ENCODE data around the gene CPT1B. TPM values are rescaled to one million over a fixed set of nuclear protein-coding genes. Genes with fewer than 3 reads are reported as not detected.

Gene CPT1B
- total RNA-seq (2.6 and 4.8 TPM in 2 replicates), polyA plus RNA-seq (0.70 and 0.82 TPM in 2 replicates), polyA minus RNA-seq (ENCODE audit: low replicate concordance) (2.3 TPM in 1 of 2 replicates, not detected in the other)
- 0.91 and 1.2 TPM in 2 replicates for polyA plus RNA-seq (2012)

DNA sequence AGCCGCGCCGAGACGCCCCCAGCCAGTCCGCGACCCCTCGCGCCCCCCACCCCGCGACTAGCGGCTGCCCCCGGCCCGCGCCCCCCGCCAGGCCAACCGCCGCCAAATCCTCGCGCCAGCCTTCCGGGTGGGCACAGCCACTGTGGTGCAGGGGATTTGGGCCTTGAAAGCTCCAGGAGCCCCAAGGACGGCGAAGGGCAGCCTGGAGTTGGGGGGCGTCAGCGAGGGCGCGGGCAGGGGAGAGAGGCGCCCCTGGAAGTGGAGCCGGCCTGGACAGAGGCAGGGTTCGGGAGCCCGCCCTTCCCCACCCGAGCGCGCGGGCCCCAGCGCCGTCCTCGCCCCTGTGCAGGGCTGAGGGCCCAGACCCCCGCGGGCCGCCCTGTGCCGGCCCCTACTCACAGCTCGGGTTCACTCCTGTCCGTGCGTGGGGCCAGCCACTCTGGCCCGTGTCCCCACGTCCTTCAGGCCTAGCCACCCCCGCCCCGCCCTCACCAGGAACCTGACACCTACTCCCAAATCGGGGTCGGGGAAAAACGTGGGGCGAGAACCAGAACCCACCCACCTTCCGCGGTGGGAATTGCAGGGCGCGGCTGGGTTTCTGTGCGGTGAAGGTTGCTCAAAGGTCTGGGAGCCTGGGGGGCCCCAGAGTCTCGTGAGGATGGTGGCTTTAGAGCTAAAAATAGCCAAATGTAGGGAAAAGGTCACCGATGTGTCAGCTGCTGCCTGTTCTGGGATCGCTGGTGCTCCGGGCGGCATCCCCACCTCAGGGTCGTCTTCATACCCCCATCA, at the start of gene CPT1B:
Gene CPT1B, minus strand, starts transcription at position 441 of the 789 bp plus-strand sequence. CDS start 512 bp downstream, outside the sequence.
- Histone ChIP-seq H2AFZ (ENCODE audit: low read length) (no peak within 1 kb of the TSS), H3K27me3 (ENCODE audit: control insufficient read depth, insufficient read depth, low read length) (no peaks in the 10 kb centered on the region), H3K4me3 (replicated peaks in 1 of 4; ENCODE audit: control extremely low read depth in 1 of 4, insufficient read depth in 1 of 4, low read depth in 3 of 4, low read length in 4 of 4) (peak within 1 kb of the TSS in 1 of 4 experiments; percentile 17), H3K9ac (ENCODE audit: insufficient read depth, low read length) (no peak within 1 kb of the TSS), H3K27ac (ENCODE audit: insufficient read depth, low read length) (no peak within 1 kb of the TSS), H3K79me2 (ENCODE audit: control insufficient read depth, insufficient read depth, low read length) (peaks cover 2% of the 10 kb centered on the region), H3K4me1 (ENCODE audit: control insufficient read depth, extremely low read depth, insufficient read depth, low read length) (peaks cover 8% of the 10 kb centered on the region), H3K9me3 (ENCODE audit: control insufficient read depth, insufficient read depth, low read depth, low read length) (no peaks in the 10 kb centered on the region), H3K4me2 (ENCODE audit: extremely low read depth, insufficient read depth, low read length) (peak within 1 kb of the TSS; percentile 35), H4K20me1 (ENCODE audit: control insufficient read depth, extremely low read depth, insufficient read depth, low read length) (no peaks in the 10 kb centered on the region), H3K36me3 (ENCODE audit: control insufficient read depth, insufficient read depth, low read length) (no peaks in the 10 kb centered on the region)
- DNase-seq (ENCODE audit: low read depth in 2 of 2), result peak in 1 of 2 donors; percentile 55
- TF ChIP-seq, protein P1, sequence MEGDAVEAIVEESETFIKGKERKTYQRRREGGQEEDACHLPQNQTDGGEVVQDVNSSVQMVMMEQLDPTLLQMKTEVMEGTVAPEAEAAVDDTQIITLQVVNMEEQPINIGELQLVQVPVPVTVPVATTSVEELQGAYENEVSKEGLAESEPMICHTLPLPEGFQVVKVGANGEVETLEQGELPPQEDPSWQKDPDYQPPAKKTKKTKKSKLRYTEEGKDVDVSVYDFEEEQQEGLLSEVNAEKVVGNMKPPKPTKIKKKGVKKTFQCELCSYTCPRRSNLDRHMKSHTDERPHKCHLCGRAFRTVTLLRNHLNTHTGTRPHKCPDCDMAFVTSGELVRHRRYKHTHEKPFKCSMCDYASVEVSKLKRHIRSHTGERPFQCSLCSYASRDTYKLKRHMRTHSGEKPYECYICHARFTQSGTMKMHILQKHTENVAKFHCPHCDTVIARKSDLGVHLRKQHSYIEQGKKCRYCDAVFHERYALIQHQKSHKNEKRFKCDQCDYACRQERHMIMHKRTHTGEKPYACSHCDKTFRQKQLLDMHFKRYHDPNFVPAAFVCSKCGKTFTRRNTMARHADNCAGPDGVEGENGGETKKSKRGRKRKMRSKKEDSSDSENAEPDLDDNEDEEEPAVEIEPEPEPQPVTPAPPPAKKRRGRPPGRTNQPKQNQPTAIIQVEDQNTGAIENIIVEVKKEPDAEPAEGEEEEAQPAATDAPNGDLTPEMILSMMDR (conservative IDR thresholded peaks at IDR 0.05 in 1 of 2, IDR thresholded peaks at IDR 0.05 in 1 of 2; ENCODE audit: low read depth in 1 of 2, low read length in 2 of 2), result no peak
- TF ChIP-seq EZH2 (IDR thresholded peaks at IDR 0.05; ENCODE audit: low read length, missing control alignments), result no peak

DNA sequence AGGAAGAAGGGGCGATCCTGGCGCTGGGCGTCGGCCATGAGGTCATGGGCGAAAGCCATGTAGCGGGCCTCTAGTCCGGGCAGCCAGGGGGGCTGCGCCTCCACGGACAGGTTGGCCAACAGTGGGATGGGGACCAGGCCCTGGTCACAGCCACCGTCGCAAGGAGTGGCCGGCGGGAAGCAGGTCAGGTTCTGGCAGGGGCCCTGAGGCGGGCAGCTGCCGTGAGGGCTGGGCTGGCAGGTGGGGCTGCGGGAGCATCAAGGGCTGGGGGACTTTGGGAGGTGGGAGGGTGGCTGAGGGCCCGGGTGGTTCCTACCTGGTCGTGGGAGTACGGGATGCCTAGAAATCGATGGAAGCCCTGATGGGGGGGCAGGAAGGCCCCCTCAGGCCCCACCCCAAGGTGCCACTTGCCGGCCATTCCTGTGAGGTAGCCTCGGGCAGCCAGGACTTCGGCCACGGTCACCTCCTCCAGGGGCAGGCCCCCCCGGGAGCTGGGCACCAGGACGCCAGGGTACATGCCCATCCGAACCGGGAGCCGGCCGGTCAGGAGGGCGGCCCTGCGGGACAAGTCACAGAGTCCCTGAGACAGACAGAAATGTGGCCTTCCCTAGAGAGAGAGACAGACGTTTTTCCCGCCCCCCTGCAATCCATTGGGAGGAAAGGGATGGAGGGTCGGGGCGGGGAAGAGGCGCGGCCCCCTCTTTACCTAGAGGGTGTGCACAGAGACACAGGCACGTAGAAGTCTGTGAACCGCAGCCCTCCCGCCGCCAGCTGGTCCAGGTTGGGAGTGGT, 48.8 kb upstream of the CPT1B start:
- no peak for DNase-seq (ENCODE audit: low read depth in 2 of 2)
- peak overlapping the region; percentile 48 for H3K9ac ChIP-seq (ENCODE audit: insufficient read depth, low read length)
- TF ChIP-seq EZH2 (IDR thresholded peaks at IDR 0.05; ENCODE audit: low read length, missing control alignments), result no peak
- TF ChIP-seq, protein P1 (conservative IDR thresholded peaks at IDR 0.05 in 1 of 2, IDR thresholded peaks at IDR 0.05 in 1 of 2; ENCODE audit: low read depth in 1 of 2, low read length in 2 of 2), result no peak

DNA sequence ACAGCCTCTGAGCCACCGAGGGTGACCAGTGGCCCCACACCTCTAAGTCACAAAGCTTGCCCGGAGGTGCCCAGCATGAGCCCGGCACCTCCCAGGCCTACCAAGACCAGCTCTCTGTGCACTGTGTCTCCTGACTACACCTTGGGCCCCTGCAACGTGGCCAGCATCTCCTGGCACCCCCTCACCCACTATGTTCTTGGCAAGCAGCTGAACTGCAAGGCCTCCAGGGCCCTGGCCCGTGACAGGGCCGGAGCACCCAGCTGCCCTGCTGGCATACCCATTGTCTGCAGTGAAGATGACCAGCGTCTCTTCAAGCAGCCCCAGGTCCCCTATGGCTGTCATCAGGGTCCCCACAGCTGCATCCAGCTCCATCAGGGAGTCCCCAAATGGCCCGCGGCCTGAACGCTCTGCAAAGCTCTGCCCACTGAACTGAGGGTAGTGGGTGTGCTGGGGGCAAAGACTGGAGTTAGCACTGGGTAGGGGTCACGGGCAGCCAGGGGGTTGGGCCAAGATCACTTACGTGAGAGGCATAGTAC, 48.2 kb upstream of the CPT1B start:
- Histone ChIP-seq H3K4me3 (replicated peaks in 1 of 4; ENCODE audit: control extremely low read depth in 1 of 4, insufficient read depth in 1 of 4, low read depth in 3 of 4, low read length in 4 of 4) (no peak overlapping the region), H3K79me2 (ENCODE audit: control insufficient read depth, insufficient read depth, low read length) (no peaks in the 10 kb centered on the region), H3K9ac (ENCODE audit: insufficient read depth, low read length) (no peak overlapping the region), H3K9me3 (ENCODE audit: control insufficient read depth, insufficient read depth, low read depth, low read length) (no peaks in the 10 kb centered on the region), H3K36me3 (ENCODE audit: control insufficient read depth, insufficient read depth, low read length) (peaks cover 2% of the 10 kb centered on the region), H3K4me2 (ENCODE audit: extremely low read depth, insufficient read depth, low read length) (no peak overlapping the region), H3K4me1 (ENCODE audit: control insufficient read depth, extremely low read depth, insufficient read depth, low read length) (peaks cover 6% of the 10 kb centered on the region), H3K27me3 (ENCODE audit: control insufficient read depth, insufficient read depth, low read length) (peaks cover 4% of the 10 kb centered on the region), H2AFZ (ENCODE audit: low read length) (no peak overlapping the region), H4K20me1 (ENCODE audit: control insufficient read depth, extremely low read depth, insufficient read depth, low read length) (no peaks in the 10 kb centered on the region), H3K27ac (ENCODE audit: insufficient read depth, low read length) (no peak overlapping the region)
- TF ChIP-seq EZH2 (IDR thresholded peaks at IDR 0.05; ENCODE audit: low read length, missing control alignments), result no peak
- TF ChIP-seq, protein P1 (conservative IDR thresholded peaks at IDR 0.05 in 1 of 2, IDR thresholded peaks at IDR 0.05 in 1 of 2; ENCODE audit: low read depth in 1 of 2, low read length in 2 of 2), result no peak
- DNase-seq (ENCODE audit: low read depth in 2 of 2), result no peak

More for the DNA sequence above, 48.8 kb upstream of the CPT1B start:
- peaks cover 2% of the 10 kb centered on the region for H3K36me3 ChIP-seq (ENCODE audit: control insufficient read depth, insufficient read depth, low read length)
- H3K4me3 ChIP-seq (replicated peaks in 1 of 4; ENCODE audit: control extremely low read depth in 1 of 4, insufficient read depth in 1 of 4, low read depth in 3 of 4, low read length in 4 of 4), result peak overlapping the region; percentile 61 to 73 (median 68)
- peaks cover 6% of the 10 kb centered on the region for H3K4me1 ChIP-seq (ENCODE audit: control insufficient read depth, extremely low read depth, insufficient read depth, low read length)
- H3K27ac ChIP-seq (ENCODE audit: insufficient read depth, low read length), result no peak overlapping the region
- no peaks in the 10 kb centered on the region for H3K79me2 ChIP-seq (ENCODE audit: control insufficient read depth, insufficient read depth, low read length)
- no peak overlapping the region for H2AFZ ChIP-seq (ENCODE audit: low read length)
- H3K27me3 ChIP-seq (ENCODE audit: control insufficient read depth, insufficient read depth, low read length), result peaks cover 4% of the 10 kb centered on the region
- peak overlapping the region; percentile 83 for H3K4me2 ChIP-seq (ENCODE audit: extremely low read depth, insufficient read depth, low read length)
- no peaks in the 10 kb centered on the region for H4K20me1 ChIP-seq (ENCODE audit: control insufficient read depth, extremely low read depth, insufficient read depth, low read length)
- no peaks in the 10 kb centered on the region for H3K9me3 ChIP-seq (ENCODE audit: control insufficient read depth, insufficient read depth, low read depth, low read length)
